Brain microvascular endothelial cell (primary cell): Measurements from ENCODE around the gene ACAD11.

Experiments used
- DNase-seq: peaks from one replicate; pipeline ENCODE4 v3.0.0-alpha.2; 2020
- H3K27ac ChIP-seq: fragments of 250-450 bp; sonication (Bioruptor Pico); 2 replicates; pipeline ENCODE4 v1.5.1; 2020; ENCODE audit warnings: mild to moderate bottlenecking, moderate library complexity
- H3K27me3 ChIP-seq: fragments of 250-450 bp; sonication (Bioruptor Pico); replicated peaks from 2 replicates; pipeline ENCODE4 v1.5.1; 2020; ENCODE audit warnings: mild to moderate bottlenecking
- H3K36me3 ChIP-seq: fragments of 250-450 bp; sonication (Bioruptor Pico); replicated peaks from 2 replicates; pipeline ENCODE4 v1.5.1; 2020; ENCODE audit warnings: mild to moderate bottlenecking
- H3K4me3 ChIP-seq: 2 replicates; pipeline ENCODE4 v1.5.1; 2011; ENCODE audit warnings: low read depth, mild to moderate bottlenecking, control low read depth, low read length, moderate library complexity
- in situ Hi-C: cut with HindIII; loops from 2 replicates; pipeline ENCODE4 v1.10.0; 2017; ENCODE audit warnings: low sequenced_read_pairs, low pct_ligation_motif_present
- TF ChIP-seq, protein P1 (sequence below): IDR thresholded peaks from 2 replicates; pipeline ENCODE4 v1.5.1; 2011; ENCODE audit warnings: low read depth, mild to moderate bottlenecking, moderate library complexity, low read length, control low read depth, inconsistent platforms; ENCODE audit errors: missing control alignments

Gene ACAD11

DNA sequence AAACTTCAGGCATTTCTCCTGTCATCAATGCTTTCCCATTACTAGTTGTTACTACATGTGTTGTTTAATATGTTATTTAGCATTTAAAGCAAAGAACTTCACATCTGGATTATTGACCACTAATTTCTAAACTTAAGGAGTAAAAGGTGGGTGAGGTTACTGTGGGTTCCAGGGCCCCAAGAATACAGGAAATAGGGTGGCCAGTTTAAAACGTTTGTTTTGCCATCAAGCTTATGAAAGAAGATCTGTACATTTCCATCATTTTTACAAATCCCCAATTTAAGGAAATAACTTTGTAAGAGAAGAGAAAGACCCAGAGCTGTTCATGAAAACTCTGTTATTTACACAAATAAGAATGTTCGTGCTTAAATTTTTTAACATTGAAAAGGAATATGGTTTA, 117.0 kb downstream of the ACAD11 start:
- TF ChIP-seq, protein P1, sequence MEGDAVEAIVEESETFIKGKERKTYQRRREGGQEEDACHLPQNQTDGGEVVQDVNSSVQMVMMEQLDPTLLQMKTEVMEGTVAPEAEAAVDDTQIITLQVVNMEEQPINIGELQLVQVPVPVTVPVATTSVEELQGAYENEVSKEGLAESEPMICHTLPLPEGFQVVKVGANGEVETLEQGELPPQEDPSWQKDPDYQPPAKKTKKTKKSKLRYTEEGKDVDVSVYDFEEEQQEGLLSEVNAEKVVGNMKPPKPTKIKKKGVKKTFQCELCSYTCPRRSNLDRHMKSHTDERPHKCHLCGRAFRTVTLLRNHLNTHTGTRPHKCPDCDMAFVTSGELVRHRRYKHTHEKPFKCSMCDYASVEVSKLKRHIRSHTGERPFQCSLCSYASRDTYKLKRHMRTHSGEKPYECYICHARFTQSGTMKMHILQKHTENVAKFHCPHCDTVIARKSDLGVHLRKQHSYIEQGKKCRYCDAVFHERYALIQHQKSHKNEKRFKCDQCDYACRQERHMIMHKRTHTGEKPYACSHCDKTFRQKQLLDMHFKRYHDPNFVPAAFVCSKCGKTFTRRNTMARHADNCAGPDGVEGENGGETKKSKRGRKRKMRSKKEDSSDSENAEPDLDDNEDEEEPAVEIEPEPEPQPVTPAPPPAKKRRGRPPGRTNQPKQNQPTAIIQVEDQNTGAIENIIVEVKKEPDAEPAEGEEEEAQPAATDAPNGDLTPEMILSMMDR = no peak
- H3K27ac ChIP-seq = peak overlapping the region; percentile 75
- no peak overlapping the region for H3K4me3 ChIP-seq

GRCh38 chr3:132539681-132540080, 119.9 kb downstream of the ACAD11 start:
- in situ Hi-C loops = loop anchor here (25.0 kb wide), 1 partner anchor 98 kb away; no protein-coding TSS in a partner anchor
- TF ChIP-seq, protein P1 = no peak
- no peaks in the 10 kb centered on the region for H3K27me3 ChIP-seq

More for the DNA sequence above, 117.0 kb downstream of the ACAD11 start:
- peaks cover 2% of the 10 kb centered on the region for H3K36me3 ChIP-seq
- no peaks in the 10 kb centered on the region for H3K27me3 ChIP-seq
- in situ Hi-C loops = loop anchor here (25.0 kb wide), 1 partner anchor 95 kb away; no protein-coding TSS in a partner anchor
- DNase-seq = no peak

GRCh38 chr3:132538072-132538471, 121.5 kb downstream of the ACAD11 start:
- no peak overlapping the region for H3K27ac ChIP-seq
- H3K27me3 ChIP-seq = no peaks in the 10 kb centered on the region
- H3K36me3 ChIP-seq = peaks cover 5% of the 10 kb centered on the region
- DNase-seq = no peak
- in situ Hi-C loops = loop anchor here (25.0 kb wide), 1 partner anchor 99 kb away; no protein-coding TSS in a partner anchor
- TF ChIP-seq, protein P1 = no peak
- H3K4me3 ChIP-seq = no peak overlapping the region

More at GRCh38 chr3:132539681-132540080, 119.9 kb downstream of the ACAD11 start:
- no peak for DNase-seq
- no peak overlapping the region for H3K4me3 ChIP-seq
- H3K27ac ChIP-seq = no peak overlapping the region
- H3K36me3 ChIP-seq = peaks cover 3% of the 10 kb centered on the region

DNA sequence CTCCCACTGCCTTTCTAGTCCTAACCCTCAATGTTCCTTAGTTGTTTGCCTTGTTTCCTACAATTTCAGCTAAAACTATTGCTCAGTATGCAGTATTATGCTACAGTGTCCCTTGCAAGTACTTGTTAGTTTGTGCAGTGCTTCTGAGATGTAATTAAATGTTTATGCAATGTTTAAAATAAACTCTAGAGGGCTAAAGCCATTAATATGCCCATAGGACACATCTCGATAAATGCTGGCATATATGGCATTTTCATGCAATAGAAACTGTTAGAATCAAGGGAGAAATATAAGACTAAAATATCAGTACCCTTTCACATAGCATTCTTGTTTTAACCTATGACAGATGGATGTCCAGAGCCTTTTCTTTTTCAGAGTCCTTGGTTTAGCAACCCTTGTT, 122.3 kb downstream of the ACAD11 start:
- peaks cover 6% of the 10 kb centered on the region for H3K36me3 ChIP-seq
- in situ Hi-C loops = loop anchor here (25.0 kb wide), 1 partner anchor 100 kb away; no protein-coding TSS in a partner anchor

GRCh38 chr3:132536442-132537153, 123.0 kb downstream of the ACAD11 start:
- TF ChIP-seq, protein P1 = no peak
- Histone ChIP-seq H3K36me3 (peaks cover 10% of the 10 kb centered on the region), H3K4me3 (no peak overlapping the region), H3K27me3 (no peaks in the 10 kb centered on the region), H3K27ac (peak overlapping the region; percentile 62)
- in situ Hi-C loops = loop anchor here (25.0 kb wide), 1 partner anchor 101 kb away; no protein-coding TSS in a partner anchor
- no peak for DNase-seq

More for the DNA sequence above, 122.3 kb downstream of the ACAD11 start:
- no peak for DNase-seq
- Histone ChIP-seq H3K4me3 (no peak overlapping the region), H3K27ac (no peak overlapping the region), H3K27me3 (no peaks in the 10 kb centered on the region)
- TF ChIP-seq, protein P1 = peak; percentile 2
